NOMO-1 treated with DMSO at 0.1 percent for 48 hours (cell line): ENCODE measurements around the gene ZBTB25.
"Not testable (repeated sequence)": the region's sequence is repeated elsewhere in the genome, so short reads cannot be mapped to it uniquely, and the experiment has no call there.

Experiments
- DNase-seq: peaks from one replicate; lab custom pipeline; 2025; ENCODE audit not compliant: unreplicated experiment; lab: John Stamatoyannopoulos, UW

The ZBTB25 gene

GRCh38 chr14:64503434-64504309 is at the start of gene ZBTB25:
Gene ZBTB25, minus strand, starts transcription at chr14:64503838. Its CDS starts 13,305 bp downstream, at chr14:64490533.
- peak; percentile 87 for DNase-seq

- DNase-seq = no peak
Observed at GRCh38 chr14:64550621-64551333, 47.1 kb upstream of the ZBTB25 start.

DNA sequence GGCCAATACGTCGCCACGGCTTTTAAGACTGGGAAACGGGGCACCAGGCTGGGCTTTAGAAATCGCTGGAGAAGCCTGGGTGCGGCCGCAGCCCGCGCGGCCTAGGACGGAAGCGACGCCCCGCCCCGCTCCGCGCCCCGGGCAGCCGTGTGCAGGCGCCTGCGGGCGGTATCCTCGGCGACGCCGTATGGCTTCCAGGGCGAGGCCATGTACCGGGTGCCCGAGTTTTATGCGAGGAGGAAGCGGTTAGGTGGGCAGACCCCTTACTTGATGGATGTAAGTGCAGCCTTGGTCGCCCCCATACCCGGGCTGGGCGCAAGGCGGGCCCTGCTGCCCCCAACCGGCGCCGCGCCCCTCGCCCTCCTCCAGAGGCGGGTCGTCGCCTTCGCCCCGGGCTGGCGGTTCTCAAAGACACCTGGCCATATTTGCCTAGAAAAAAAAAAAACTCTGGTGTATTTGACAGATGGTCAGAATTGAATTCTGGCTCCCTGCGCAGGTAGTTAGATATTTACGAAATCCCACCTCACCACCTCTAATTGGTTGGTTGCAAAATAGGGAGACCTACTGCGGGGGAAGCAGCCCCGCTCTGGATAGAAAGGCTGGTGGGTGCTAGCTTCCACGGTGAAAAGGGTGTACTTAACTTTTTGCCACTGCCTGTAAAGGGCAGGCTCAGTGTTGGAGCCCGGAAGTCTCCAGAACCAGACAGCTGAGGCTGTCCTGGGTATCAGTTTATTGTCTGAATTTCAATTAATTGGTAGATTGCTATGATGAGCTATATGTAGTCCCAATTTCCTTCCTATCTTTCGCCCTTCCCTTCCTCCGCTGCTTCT is 46.4 kb upstream of the ZBTB25 start, which contains the start of gene PPP1R36:
Gene PPP1R36 (plus strand): TSS at position 171 of the 830 bp plus-strand sequence. CDS start 37 bp downstream, at position 208.
- DNase-seq = peak; percentile 45

- no peak for DNase-seq
Observed at GRCh38 chr14:64549016-64549415, 45.4 kb upstream of the ZBTB25 start.

DNA sequence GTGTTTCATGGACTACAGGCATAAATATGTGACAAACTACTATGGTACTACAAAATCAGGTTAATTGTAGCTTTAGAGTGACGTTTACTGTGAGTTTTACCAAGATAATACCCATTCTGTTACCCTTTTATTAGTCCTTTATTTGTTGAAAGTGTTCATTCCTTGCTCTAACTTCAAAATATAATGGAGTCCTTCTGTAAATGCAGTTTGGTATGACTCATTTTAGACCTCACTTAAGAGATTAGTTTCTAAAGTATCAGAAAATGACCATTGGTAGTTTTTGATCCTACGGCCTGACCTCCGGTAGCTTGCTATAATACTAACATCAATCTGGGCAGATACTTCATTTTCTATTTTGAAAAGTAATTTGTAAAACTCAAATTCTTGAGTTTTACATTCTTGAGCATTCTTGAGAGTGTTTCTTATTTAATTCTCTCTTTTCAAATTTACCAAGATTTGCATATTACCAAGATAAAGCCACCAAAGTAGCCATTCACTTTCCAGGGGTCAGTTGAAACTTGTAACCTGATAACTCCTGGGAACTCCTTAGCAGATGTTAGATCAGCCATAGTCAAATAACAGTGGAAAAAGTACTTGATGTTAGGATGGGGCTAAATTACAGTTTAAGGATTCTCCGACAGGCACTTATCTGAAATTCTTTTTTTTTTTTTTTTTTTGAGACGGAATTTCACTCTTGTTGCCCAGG is 41.1 kb upstream of the ZBTB25 start:
- no peak for DNase-seq

DNA sequence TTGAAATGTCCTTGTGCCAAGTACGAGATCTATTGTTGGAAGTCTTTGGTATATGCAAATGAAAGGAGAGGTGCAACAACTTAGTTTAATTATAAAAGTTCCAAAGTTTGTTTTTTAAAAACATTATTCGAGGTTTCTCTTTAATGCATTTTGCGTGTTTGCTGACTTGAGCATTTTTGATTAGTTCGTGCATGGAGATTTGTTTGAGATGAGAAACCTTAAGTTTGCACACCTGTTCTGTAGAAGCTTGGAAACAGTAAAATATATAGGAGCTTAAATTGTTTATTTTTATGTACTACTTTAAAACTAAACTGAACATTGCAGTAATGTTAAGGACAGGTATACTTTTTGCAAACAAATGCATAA is 39.2 kb upstream of the ZBTB25 start:
- no peak for DNase-seq

DNA sequence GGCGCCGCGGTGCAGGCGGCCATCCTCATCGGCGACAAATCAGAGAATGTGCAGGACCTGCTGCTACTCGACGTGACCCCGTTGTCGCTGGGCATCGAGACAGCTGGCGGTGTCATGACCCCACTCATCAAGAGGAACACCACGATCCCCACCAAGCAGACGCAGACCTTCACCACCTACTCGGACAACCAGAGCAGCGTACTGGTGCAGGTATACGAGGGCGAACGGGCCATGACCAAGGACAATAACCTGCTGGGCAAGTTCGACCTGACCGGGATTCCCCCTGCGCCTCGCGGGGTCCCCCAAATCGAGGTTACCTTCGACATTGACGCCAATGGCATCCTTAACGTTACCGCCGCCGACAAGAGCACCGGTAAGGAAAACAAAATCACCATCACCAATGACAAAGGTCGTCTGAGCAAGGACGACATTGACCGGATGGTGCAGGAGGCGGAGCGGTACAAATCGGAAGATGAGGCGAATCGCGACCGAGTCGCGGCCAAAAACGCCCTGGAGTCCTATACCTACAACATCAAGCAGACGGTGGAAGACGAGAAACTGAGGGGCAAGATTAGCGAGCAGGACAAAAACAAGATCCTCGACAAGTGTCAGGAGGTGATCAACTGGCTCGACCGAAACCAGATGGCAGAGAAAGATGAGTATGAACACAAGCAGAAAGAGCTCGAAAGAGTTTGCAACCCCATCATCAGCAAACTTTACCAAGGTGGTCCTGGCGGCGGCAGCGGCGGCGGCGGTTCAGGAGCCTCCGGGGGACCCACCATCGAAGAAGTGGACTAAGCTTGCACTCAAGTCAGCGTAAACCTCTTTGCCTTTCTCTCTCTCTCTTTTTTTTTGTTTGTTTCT is 38.6 kb upstream of the ZBTB25 start:
- DNase-seq = no peak

DNA sequence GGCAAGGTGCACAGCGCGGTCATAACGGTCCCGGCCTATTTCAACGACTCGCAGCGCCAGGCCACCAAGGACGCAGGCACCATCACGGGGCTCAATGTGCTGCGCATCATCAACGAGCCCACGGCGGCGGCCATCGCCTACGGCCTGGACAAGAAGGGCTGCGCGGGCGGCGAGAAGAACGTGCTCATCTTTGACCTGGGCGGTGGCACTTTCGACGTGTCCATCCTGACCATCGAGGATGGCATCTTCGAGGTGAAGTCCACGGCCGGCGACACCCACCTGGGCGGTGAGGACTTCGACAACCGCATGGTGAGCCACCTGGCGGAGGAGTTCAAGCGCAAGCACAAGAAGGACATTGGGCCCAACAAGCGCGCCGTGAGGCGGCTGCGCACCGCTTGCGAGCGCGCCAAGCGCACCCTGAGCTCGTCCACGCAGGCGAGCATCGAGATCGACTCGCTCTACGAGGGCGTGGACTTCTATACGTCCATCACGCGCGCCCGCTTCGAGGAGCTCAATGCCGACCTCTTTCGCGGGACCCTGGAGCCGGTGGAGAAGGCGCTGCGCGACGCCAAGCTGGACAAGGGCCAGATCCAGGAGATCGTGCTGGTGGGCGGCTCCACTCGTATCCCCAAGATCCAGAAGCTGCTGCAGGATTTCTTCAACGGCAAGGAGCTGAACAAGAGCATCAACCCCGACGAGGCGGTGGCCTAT is 37.8 kb upstream of the ZBTB25 start:
- DNase-seq = no peak

GRCh38 chr14:64540208-64541202 is 36.9 kb upstream of the ZBTB25 start, which contains the start of gene HSPA2:
Gene HSPA2, plus strand, starts transcription at chr14:64540741. Its CDS starts 109 bp downstream, at chr14:64540850.
- DNase-seq = peak; percentile 95

GRCh38 chr14:64536488-64537245 is 33.0 kb upstream of the ZBTB25 start:
- peak; percentile 67 for DNase-seq

DNA sequence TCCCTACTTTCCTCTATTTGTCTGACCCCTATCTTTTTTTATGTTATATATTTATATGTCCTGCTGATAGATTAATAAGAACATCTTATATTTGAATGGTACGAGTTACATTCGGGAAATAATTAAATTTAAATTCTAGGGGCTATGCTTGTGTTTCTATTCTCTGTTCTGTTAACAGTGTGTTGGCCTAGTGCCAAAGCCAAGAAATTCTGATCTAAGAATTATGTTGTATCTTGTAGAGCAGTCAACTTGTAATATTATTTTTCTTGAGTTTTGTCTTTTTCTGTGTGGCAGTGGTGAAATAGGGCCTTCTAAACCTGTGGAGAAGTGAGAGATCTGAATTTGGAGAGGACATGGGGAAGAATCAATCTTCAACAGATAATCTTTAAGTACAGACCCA is 27.9 kb upstream of the ZBTB25 start:
- DNase-seq = no peak

DNA sequence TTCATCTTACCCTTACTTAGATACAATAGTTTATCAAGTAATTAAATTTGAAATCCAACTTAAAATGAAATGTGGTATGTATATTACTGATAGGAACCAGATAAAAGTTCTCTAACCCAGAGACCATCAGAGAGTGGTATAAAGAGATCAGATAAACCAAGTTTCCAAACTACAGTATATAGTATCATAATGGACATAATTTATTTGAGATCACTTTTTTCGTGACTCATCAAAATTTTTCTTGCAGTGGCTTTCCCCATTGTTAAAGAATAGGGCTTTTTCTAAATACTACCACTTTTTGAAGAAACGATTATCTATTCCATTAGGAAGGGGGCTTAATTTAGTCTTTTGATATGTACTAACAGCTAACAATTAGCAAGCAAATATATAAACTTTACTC is 21.7 kb upstream of the ZBTB25 start:
- no peak for DNase-seq

DNA sequence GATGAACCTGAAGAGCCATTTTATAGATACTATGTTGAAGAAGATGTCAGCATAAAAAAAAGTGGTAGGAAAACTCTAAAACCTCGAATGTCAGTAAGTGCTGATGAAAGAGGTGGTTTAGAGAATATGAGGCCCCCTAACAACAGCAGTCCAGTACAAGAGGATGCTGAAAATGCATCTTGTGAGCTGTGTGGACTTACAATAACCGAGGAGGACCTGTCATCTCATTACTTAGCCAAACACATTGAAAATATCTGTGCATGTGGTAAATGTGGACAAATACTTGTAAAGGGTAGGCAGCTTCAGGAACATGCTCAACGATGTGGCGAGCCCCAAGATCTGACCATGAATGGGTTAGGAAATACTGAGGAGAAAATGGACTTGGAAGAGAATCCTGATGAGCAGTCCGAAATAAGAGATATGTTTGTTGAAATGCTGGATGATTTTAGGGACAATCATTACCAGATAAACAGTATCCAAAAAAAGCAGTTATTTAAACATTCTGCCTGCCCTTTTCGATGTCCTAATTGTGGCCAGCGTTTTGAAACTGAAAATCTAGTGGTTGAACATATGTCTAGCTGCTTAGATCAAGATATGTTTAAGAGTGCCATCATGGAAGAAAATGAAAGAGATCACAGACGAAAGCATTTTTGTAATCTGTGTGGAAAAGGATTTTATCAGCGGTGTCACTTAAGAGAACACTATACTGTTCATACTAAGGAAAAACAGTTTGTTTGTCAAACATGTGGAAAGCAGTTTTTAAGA is 19.1 kb upstream of the ZBTB25 start:
- no peak for DNase-seq

DNA sequence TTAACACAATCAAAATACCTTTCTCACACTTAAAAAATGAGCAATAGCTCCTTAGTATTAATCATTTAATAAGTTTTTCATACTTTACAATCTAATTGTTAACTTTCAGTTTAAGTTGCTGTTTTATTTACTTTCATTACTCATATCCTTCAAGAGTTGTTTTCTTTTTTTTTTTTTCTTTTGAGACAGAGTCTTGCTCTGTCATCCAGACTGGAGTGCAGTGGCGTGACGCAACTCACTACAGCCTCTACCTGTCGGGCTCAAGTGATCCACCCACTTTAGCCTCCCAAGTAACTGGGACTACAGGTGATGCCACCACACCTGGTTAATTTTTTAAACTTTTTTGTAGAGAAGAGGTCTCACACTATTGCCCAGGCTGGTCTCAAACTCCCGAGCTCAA is 17.1 kb upstream of the ZBTB25 start:
- DNase-seq = no peak

DNA sequence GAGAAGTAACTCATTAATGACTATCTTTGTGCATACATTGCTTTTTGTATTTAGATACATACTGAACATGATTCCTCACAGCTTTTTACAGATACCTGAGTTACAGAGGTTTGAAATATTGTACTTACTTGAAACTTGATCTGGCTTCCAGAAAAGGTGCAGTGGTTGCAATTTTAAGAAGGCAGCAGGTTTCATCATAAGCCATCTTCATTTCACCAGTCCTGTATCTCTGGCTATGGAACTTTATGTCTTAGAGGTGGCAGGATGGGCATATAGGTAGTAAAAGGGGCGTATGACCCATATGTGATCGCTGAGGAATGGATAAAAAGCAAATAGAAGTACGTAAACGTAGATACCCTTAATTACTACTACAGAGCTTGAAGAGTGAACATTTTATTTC is 14.6 kb upstream of the ZBTB25 start:
- DNase-seq = no peak

GRCh38 chr14:64517667-64518066 is 14.0 kb upstream of the ZBTB25 start:
- DNase-seq = not testable (repeated sequence)
